Subcutaneous adipose tissue (tissue), 4 donors: ENCODE results near the gene IL6ST. TPM values are rescaled to one million over a fixed set of nuclear protein-coding genes. Genes with fewer than 3 reads are reported as not detected.

ENCODE experiments used
- total RNA-seq, 4 donors: library from RNA; depleted of rRNA; stranded (reverse); fragments of >200 nt; gene quantifications; one replicate each; pipeline ENCODE4 v1.1.0, GENCODE V29; 2016
- TF ChIP-seq, protein P1 (sequence below): fragments of 450-650 bp; IDR thresholded peaks from one replicate; pipeline ENCODE4 v1.5.1; 2016; ENCODE audit warnings: low read depth, mild to moderate bottlenecking, control low read depth, antibody characterized with exemption, moderate library complexity

The IL6ST gene
- total RNA-seq, 4 donors from 2014 or later: 445 to 681 (median 552) TPM

DNA sequence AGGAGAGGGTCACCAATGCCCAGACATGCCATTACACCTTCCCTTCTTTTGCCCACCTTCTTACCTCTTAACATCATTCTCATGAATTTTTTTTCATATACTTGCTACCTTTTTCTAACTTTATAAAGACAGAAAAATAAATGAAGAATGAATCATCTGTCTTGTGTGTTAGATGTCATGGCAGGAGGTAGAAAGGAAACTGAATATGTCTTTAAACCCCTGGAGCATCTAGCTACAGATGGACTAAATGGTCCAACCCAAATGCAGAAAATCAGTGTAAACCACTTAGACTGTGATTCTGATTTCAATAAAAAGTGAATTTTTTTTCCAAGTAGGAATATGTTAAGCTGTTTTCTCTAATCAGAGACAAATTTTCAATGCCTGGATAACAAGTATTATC is 11.8 kb upstream of the IL6ST start:
- TF ChIP-seq, protein P1, sequence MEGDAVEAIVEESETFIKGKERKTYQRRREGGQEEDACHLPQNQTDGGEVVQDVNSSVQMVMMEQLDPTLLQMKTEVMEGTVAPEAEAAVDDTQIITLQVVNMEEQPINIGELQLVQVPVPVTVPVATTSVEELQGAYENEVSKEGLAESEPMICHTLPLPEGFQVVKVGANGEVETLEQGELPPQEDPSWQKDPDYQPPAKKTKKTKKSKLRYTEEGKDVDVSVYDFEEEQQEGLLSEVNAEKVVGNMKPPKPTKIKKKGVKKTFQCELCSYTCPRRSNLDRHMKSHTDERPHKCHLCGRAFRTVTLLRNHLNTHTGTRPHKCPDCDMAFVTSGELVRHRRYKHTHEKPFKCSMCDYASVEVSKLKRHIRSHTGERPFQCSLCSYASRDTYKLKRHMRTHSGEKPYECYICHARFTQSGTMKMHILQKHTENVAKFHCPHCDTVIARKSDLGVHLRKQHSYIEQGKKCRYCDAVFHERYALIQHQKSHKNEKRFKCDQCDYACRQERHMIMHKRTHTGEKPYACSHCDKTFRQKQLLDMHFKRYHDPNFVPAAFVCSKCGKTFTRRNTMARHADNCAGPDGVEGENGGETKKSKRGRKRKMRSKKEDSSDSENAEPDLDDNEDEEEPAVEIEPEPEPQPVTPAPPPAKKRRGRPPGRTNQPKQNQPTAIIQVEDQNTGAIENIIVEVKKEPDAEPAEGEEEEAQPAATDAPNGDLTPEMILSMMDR: no peak

DNA sequence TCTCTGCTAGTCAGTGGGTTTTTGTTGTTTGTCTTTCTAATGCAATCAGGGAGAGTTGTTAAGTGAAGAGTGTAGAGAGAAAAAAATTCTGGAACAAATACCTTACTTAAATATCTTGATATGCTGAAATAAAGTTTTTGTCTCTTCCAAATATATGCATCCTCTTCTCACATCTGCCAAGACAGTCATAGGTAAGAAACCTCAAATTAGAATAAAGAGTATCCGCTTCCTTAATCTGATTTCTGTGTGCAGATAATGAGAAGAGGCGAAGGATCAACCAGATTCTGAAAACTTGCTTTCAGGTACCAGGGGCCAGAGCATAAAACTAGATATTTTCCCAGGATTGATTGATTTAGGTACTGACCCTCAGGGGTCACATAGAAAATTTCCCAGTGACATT is 11.3 kb upstream of the IL6ST start:
- TF ChIP-seq, protein P1: no peak

DNA sequence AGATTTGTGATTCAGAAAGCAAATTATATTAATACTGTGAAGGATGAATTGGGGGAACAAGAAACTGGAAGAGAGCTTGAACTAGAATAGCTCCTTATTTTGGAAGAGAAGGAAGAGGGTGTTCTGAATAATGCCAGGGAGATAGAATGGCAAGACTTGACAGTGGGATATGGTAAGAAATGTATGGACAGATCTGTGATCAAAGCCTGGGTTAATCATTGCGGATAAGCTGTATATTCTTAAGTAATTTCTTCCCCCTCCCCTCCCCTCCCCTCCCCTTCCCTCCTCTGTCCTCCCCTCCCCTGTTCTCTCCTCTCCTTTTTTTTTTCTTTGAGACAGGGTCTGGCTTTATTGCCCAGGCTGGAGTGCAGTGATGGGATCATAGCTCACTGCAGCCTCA is 10.1 kb upstream of the IL6ST start:
- TF ChIP-seq, protein P1: no peak

DNA sequence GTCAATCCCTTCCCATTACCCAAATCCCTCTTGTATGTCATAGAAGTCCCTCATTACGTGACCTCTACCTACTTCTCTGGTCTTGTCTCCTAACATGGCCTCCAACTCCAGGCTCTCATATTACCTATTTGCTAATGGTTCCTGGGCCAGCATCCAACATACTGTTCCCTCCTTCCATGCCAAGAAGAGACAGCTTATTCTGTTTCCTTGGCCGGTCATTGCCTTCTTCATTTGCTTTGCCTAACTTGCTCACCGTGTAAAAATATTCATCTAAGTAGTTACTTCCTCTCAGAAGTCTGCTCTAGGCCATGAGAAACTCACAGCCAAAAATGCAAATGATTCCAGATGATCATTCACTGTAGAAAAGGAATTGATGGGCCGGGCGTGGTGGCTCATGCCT is 8.9 kb upstream of the IL6ST start:
- TF ChIP-seq, protein P1: no peak

DNA sequence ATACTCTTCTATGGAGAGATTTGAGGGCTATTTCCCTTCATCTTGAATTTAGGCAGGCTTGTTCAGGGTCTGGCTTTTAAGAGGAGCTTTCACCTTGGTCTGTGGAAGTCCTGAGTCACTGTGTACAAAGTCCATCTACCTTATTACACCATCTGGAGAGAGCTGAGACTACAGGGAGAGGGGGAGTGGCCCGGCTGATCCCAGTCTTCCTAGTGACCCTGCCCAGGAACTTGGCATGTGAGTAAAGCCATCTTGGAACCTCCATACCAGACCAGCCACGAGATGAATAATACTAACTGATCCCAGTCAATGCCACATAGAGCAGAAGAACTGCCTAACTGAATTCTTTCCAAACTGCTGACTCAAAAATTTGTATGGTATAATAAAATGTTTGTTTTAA is 8.4 kb upstream of the IL6ST start:
- TF ChIP-seq, protein P1: no peak

DNA sequence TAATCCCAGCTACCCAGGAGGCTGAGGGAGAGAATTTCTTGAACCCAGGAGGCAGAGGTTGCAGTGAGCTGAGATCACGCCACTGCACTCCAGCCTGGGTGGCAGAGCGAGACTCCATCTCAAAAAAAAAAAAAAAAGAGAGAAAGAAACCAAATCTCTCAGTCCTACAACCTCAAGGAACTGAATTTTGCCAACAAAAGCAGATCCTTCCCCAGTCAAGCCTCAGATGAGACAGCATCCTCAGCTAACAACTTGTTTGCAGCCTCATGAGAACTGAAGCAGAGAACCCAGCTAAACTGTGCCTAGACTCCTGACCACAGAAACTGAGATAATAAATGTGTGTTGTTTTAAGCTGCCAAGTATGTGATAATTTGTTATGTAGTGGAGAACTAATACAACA is 7.5 kb upstream of the IL6ST start:
- TF ChIP-seq, protein P1: no peak

DNA sequence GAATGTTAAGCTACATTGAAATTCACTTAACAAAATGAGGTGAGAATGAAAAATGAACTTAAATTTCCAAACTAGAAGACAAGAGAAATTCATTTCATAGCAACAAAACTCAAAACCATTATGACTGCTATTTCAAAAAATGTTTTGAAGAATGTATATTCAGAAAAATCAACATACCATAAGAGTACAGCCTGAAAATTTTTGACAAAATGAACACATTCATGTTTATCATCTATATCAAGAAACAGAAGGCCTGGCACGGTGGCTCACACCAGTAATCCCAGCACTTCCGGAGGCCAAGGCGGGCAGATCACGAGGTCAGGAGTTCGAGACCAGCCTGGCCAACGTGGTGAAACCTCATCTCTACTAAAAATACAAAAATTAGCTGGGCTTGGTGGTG is 4.2 kb upstream of the IL6ST start:
- TF ChIP-seq, protein P1: no peak
